Measurements from ENCODE around the gene PLPP6.

PLPP6 gene

GRCh38 chr9:4700932-4701331, 38.8 kb downstream of the PLPP6 start:
- no peak for DNase-seq

- DNase-seq, result no peak
These were observed 39.4 kb downstream of the PLPP6 start for GRCh38 chr9:4701526-4701925.

GRCh38 chr9:4704129-4704528, 42.0 kb downstream of the PLPP6 start:
- no peak for DNase-seq

GRCh38 chr9:4706021-4706420, 43.9 kb downstream of the PLPP6 start:
- no peak for DNase-seq

- DNase-seq, result no peak
These were observed 45.0 kb downstream of the PLPP6 start for GRCh38 chr9:4706971-4707622.

GRCh38 chr9:4709380-4709779, 47.3 kb downstream of the PLPP6 start:
- DNase-seq, result no peak

GRCh38 chr9:4713849-4714248, 51.8 kb downstream of the PLPP6 start:
- DNase-seq, result no peak

GRCh38 chr9:4714266-4715016, 52.3 kb downstream of the PLPP6 start:
- DNase-seq, result no peak

Data from activated effector memory CD4-positive, alpha-beta T cell treated with anti-CD3 and anti-CD28 coated beads, Interleukin-2, amount 50 U/mL, for 16 hours (primary cell).